ENCODE results near the gene CFAP221. TPM values are rescaled to one million over a fixed set of nuclear protein-coding genes. Genes with fewer than 3 reads are reported as not detected.

Gene CFAP221
- total and polyA plus RNA-seq, 2 donors (not counting 3 experiments of a cell fraction or from before 2014, with no cell fraction given): 0.06 TPM; not detected in 1

- FAIRE-seq (no peak), DNase-seq (ENCODE audit: low read depth, low spot score) (no peak)
- Histone ChIP-seq H3K9ac (replicated peaks; ENCODE audit: extremely low read depth, insufficient read depth, low read length) (peak overlapping the region; percentile 74), H3K4me2 (ENCODE audit: insufficient read depth, low read length) (peak overlapping the region; percentile 77), H3K27ac (ENCODE audit: insufficient read depth, low read depth, low read length) (no peak overlapping the region), H4K20me1 (replicated peaks; ENCODE audit: control insufficient read depth, extremely low read depth, insufficient read depth, low read length) (no peaks in the 10 kb centered on the region), H2AFZ (ENCODE audit: low read depth, low read length) (peak overlapping the region; percentile 96), H3K9me1 (replicated peaks; ENCODE audit: control insufficient read depth, extremely low read depth, insufficient read depth, low read length) (no peaks in the 10 kb centered on the region), H3K4me3 (replicated peaks in 1 of 3; ENCODE audit: insufficient read depth in 1 of 3, low read depth in 1 of 3, low read length in 3 of 3) (no peak overlapping the region), H3K4me1 (ENCODE audit: control insufficient read depth, extremely low read depth, insufficient read depth, low read length) (peaks cover 4% of the 10 kb centered on the region), H3K27me3 (ENCODE audit: control insufficient read depth in 2 of 2, insufficient read depth in 2 of 2, low read length in 2 of 2) (peaks cover 10 to 22% of the 10 kb centered on the region in 2 experiments), H3K9me3 (replicated peaks; ENCODE audit: control insufficient read depth, insufficient read depth, low read length) (no peaks in the 10 kb centered on the region), H3K36me3 (ENCODE audit: control insufficient read depth in 2 of 2, extremely low read depth in 1 of 2, insufficient read depth in 2 of 2, low read length in 2 of 2) (no peaks in the 10 kb centered on the region), H3K79me2 (ENCODE audit: control insufficient read depth, insufficient read depth, low read length) (no peaks in the 10 kb centered on the region)
- intact Hi-C loops (cut with micrococcal nuclease) (no loop called here), dilution Hi-C loops (cut with MboI; ENCODE audit: extremely low pct_ligation_motif_present, low sequenced_read_pairs) (no loop called here)
- ChIA-PET CTCF (no interaction called here), POLR2A (no interaction called here)
- TF ChIP-seq MAX (IDR thresholded peaks at IDR 0.05; ENCODE audit: insufficient read depth, insufficient read length) (no peak), GATA2 (IDR thresholded peaks at IDR 0.05; ENCODE audit: insufficient read depth, insufficient read length, low read depth, low read length) (no peak), EZH2 (IDR thresholded peaks at IDR 0.05; ENCODE audit: borderline replicate concordance, low read depth, low read length, severe bottlenecking) (no peak), POLR2A (IDR thresholded peaks at IDR 0.05; ENCODE audit: low read depth, low read length) (no peak), MYC (IDR thresholded peaks at IDR 0.05; ENCODE audit: low read depth, low read length) (no peak), FOS (IDR thresholded peaks at IDR 0.05; ENCODE audit: borderline replicate concordance, insufficient read depth, low read length) (no peak), POLR2AphosphoS5 (IDR thresholded peaks at IDR 0.05; ENCODE audit: insufficient read depth, low read depth, low read length) (no peak), CTCF (IDR thresholded peaks at IDR 0.05; ENCODE audit: extremely low read depth in 1 of 2, insufficient read depth in 1 of 2, low read depth in 1 of 2, low read length in 2 of 2) (no peak), JUN (IDR thresholded peaks at IDR 0.05; ENCODE audit: borderline replicate concordance, insufficient read depth, insufficient read length, low read depth) (no peak)
- no TSS peak for BruUV-seq (replicated peaks)
Observed at GRCh38 chr2:119544939-119545475, 758 bp downstream of the CFAP221 start.

Data from endothelial cell of umbilical vein (primary cell).